ENCODE results near the gene IQGAP2.

Gene IQGAP2

DNA sequence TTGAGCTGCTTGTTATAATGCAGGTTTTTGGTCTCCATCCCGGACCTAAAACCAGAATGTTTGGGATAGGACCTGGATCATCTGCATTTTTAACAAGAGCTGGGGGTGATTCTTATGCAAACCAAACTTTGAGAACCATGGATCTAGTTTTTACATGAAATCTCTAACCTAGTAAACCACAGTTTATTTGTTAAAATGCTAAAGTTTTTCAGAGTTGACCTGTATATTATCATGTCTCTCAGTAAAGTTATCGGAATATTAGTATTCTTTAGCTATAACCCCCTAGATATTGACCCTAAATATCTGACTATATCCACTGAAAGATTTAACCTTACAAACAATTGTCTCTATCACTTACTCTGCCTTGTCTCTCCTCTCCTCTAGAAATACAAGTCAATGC, 341.5 kb downstream of the IQGAP2 start:
- DNase-seq (ENCODE audit: low read depth in 2 of 2): no peak

DNA sequence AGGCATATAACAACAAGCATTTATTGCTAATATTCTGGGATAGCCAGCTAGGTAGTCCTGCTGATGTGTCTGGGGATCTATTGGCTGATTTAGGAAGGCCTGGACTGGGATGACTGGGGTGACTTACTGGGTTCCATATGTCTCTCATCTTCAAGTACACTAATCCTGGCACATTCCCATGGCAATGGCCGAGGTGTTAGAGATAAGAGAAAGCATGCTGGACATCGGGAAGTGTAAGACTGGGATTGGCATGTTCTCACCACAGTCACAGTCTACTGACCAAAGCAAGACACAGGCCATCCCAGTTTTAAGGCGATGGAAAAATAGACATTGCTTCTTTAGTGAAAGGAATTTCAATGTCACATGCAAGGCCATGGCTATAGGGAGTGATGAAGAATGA, 342.6 kb downstream of the IQGAP2 start:
- no peak for DNase-seq (ENCODE audit: low read depth in 2 of 2)

DNA sequence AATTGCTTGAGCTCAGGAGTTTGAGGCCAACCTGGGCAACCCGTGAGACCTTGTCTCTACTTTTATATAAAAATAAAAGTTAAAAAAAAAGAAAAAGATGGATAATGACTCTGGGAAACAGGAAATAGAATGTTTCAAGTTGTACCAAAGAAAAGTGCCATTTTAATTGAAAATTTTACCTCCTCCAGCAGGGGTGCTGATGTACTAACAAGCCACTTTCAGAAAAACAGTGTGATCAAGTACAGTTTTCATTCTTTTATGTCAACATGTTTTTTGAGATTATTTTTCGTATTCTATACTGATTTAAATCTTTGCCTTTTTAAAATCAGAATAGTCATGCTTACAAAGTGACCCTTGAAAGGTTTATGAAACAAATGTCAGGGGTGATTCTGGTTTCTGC, 343.6 kb downstream of the IQGAP2 start:
- no peak for DNase-seq (ENCODE audit: low read depth in 2 of 2)

DNA sequence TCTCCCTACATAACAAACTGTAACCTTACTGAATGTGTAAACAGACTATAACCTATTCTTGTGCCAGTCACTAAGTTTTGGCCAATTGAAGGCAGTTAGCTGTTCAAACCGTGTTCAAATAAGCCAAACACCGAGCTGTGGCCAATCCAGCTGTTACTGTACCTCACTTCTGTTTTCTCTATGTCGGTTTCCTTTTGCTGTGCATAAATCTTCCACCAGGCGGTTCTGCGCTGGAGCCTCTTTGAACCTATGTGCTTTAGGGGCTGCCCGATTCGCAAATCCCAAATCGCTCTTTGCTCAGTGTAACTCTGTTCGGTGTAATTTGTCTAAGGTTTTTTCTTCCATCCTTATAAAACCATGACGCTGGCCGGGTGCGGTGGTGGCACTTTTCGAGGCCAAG, 344.6 kb downstream of the IQGAP2 start:
- DNase-seq (ENCODE audit: low read depth in 2 of 2): no peak

DNA sequence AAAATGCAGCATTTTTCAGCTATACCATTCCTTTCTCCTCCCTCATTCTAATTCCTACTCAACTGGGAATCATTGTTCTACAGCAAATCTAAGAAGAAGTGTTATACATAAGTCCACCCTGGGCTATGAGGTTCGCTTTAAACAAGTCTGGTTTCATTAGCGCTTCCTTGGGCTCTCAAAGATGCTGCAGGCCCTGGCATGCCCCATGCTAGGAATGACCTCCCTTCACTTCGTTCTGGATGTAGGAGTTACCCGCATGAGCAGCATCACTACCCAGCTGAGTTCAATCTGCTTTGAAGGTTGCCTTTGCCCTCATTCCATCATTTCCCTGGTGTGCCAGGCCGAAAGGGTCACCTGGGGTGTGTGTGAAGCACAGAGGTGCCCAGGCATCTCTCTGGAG, 348.2 kb downstream of the IQGAP2 start:
- no peak for DNase-seq (ENCODE audit: low read depth in 2 of 2)

DNA sequence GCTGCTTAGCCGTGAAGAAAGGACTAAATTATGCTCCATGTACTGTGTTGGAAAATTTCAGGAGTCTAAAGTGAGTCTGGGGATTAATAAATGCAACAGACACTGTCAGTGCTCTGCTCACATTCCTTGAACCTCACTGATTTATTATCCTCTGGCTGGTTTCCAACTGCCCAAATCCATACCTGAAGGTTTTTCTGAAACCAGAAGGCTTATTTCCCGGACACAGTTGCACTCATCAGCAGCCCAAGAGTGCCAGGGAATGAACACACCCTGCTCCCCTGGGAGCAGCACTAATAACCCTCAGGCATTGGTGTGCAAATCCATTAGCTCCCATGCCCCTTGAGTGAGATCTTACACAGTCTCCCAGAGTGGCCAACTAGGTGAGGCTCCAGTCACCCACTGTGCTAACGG, 351.6 kb downstream of the IQGAP2 start:
- DNase-seq (ENCODE audit: low read depth in 2 of 2): no peak

DNA sequence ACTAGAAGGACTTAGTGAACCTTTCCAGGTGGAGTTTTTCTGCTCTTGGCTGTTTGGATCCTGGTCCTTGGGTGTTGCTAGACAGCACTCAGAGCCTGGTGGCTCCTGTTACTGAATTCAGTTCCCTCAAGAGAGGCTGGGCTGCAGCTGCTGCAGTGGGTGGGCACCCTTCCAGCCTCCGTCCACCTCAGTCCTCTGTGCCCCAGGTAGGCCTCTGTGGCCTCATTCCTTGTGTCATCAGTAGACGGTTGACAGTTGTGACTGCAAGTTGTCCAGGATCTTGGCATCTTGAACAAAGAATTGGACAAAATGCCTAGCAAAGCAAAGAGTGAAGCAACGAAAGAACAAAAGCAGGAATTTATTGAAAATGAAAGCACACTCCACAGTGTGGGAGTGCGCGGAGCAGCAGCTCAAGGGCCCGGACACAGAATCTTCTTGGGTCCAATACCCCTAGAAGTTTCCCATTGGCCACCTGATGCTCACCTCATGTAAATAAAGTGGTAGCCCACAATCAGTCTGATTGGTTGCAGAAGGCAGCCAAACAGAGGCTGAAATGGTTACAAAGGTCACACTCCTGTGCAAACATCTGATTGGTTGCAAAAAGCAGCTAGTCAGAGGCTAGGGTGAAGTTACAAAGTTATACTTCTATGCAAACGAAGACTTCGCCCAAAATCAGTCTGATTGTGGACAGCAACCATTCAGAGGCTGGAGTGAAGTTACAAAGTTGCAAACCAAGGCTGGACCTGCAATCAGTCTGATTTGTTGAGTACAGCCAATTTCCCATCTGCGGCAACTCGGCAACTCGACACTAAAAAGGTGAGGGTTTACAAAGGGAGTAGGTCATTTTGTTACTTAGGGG, 352.9 kb downstream of the IQGAP2 start:
- DNase-seq (ENCODE audit: low read depth in 2 of 2): no peak

DNA sequence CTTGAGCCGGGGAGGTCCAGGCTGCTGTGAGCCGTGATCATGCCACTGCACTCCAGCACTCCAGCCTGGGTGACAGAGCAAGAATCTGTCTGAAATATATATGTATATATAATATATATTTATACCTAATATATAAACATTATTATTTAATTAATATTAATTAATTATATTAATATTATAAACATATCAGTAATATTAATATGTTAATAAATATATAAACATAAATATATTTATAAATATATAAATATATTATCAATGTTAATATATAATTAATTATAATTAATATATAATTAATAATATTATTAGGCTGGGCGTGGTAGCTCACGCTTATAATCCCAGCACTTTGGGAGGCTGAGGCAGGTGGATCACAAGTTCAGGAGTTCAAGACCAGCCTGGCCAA, 354.0 kb downstream of the IQGAP2 start:
- no peak for DNase-seq (ENCODE audit: low read depth in 2 of 2)
